ENCODE data around the gene DDX47.

GRCh38 chr12:12794686-12795085, 18.5 kb upstream of the DDX47 start:
- TF ChIP-seq CTCF (conservative IDR thresholded peaks at IDR 0.05) (no peak), ZFX (IDR thresholded peaks at IDR 0.05) (no peak)
